ENCODE data around the gene FRRS1L. TPM values are rescaled to one million over a fixed set of nuclear protein-coding genes. Genes with fewer than 3 reads are reported as not detected.

FRRS1L gene
- total RNA-seq, 1 experiment from 2014 or later = not detected

GRCh38 chr9:109092587-109092986 lies 74.5 kb downstream of the FRRS1L start:
- CTCF ChIA-PET = no interaction called here
- Mint-ChIP-seq H3K27me3 (ENCODE audit: unreplicated experiment) (no peaks in the 10 kb centered on the region), H3K4me1 (ENCODE audit: low read depth, unreplicated experiment) (peaks cover 52% of the 10 kb centered on the region), H3K27ac (ENCODE audit: unreplicated experiment) (no peak overlapping the region), H3K9me3 (ENCODE audit: low read depth, unreplicated experiment) (no peaks in the 10 kb centered on the region), H3K4me3 (ENCODE audit: low read depth, unreplicated experiment) (no peak overlapping the region), H3K36me3 (ENCODE audit: insufficient read depth, unreplicated experiment) (peaks cover 18% of the 10 kb centered on the region)
- no peak for DNase-seq
- TF ChIP-seq CTCF (IDR thresholded peaks at IDR 0.05; ENCODE audit: unreplicated experiment) = no peak
- no TSS peak for BruUV-seq (replicated peaks)
- intact Hi-C loops (cut with micrococcal nuclease; ENCODE audit: unreplicated experiment) = no loop called here

- Mint-ChIP-seq H3K36me3 (ENCODE audit: insufficient read depth, unreplicated experiment) (peaks cover 21% of the 10 kb centered on the region), H3K9me3 (ENCODE audit: low read depth, unreplicated experiment) (no peaks in the 10 kb centered on the region), H3K27me3 (ENCODE audit: unreplicated experiment) (no peaks in the 10 kb centered on the region), H3K4me1 (ENCODE audit: low read depth, unreplicated experiment) (peaks cover 48% of the 10 kb centered on the region), H3K4me3 (ENCODE audit: low read depth, unreplicated experiment) (no peak overlapping the region), H3K27ac (ENCODE audit: unreplicated experiment) (no peak overlapping the region)
- BruUV-seq (replicated peaks) = no TSS peak
- no peak for TF ChIP-seq CTCF (IDR thresholded peaks at IDR 0.05; ENCODE audit: unreplicated experiment)
- DNase-seq = no peak
- intact Hi-C loops (cut with micrococcal nuclease; ENCODE audit: unreplicated experiment) = no loop called here
- CTCF ChIA-PET = no interaction called here
Measured at GRCh38 chr9:109092051-109092580, 74.9 kb downstream of the FRRS1L start.

- DNase-seq = no peak
- intact Hi-C loops (cut with micrococcal nuclease; ENCODE audit: unreplicated experiment) = no loop called here
- CTCF ChIA-PET = interaction anchor here (0.6 kb wide), 1 partner anchor 1002 kb away, joined by 3 read pairs; no protein-coding TSS in a partner anchor
- Mint-ChIP-seq H3K4me3 (ENCODE audit: low read depth, unreplicated experiment) (no peak overlapping the region), H3K27ac (ENCODE audit: unreplicated experiment) (peak overlapping the region; percentile 61), H3K4me1 (ENCODE audit: low read depth, unreplicated experiment) (peaks cover 29% of the 10 kb centered on the region), H3K27me3 (ENCODE audit: unreplicated experiment) (no peaks in the 10 kb centered on the region), H3K9me3 (ENCODE audit: low read depth, unreplicated experiment) (no peaks in the 10 kb centered on the region), H3K36me3 (ENCODE audit: insufficient read depth, unreplicated experiment) (peaks cover 21% of the 10 kb centered on the region)
- BruUV-seq (replicated peaks) = no TSS peak
- no peak for TF ChIP-seq CTCF (IDR thresholded peaks at IDR 0.05; ENCODE audit: unreplicated experiment)
Measured at GRCh38 chr9:109088221-109088620, 78.8 kb downstream of the FRRS1L start.

- H3K4me1 Mint-ChIP-seq (ENCODE audit: low read depth, unreplicated experiment) = peaks cover 24% of the 10 kb centered on the region
- intact Hi-C loops (cut with micrococcal nuclease; ENCODE audit: unreplicated experiment) = loop anchor here (1.0 kb wide), 1 partner anchor 11 kb away; no protein-coding TSS in a partner anchor
- peak overlapping the region; percentile 61 for H3K27ac Mint-ChIP-seq (ENCODE audit: unreplicated experiment)
- CTCF ChIA-PET = interaction anchor here (0.6 kb wide), 1 partner anchor 1003 kb away, joined by 3 read pairs; no protein-coding TSS in a partner anchor
- no peak for DNase-seq
- peaks cover 18% of the 10 kb centered on the region for H3K36me3 Mint-ChIP-seq (ENCODE audit: insufficient read depth, unreplicated experiment)
- TF ChIP-seq CTCF (IDR thresholded peaks at IDR 0.05; ENCODE audit: unreplicated experiment) = no peak
- H3K9me3 Mint-ChIP-seq (ENCODE audit: low read depth, unreplicated experiment) = no peaks in the 10 kb centered on the region
- no TSS peak for BruUV-seq (replicated peaks)
- no peak overlapping the region for H3K4me3 Mint-ChIP-seq (ENCODE audit: low read depth, unreplicated experiment)
- H3K27me3 Mint-ChIP-seq (ENCODE audit: unreplicated experiment) = no peaks in the 10 kb centered on the region
Measured at GRCh38 chr9:109087795-109088194, 79.3 kb downstream of the FRRS1L start.
